GM20431 (cell line): ENCODE measurements around the gene ASTL.

ENCODE experiments used
- in situ Hi-C: fragments of 300-500 bp; cut with MseI, MboI; formaldehyde crosslinking; loops from one replicate; pipeline ENCODE4 v1.15.0; 2020; ENCODE audit warnings: low sequenced_read_pairs; ENCODE audit not compliant: unreplicated experiment

ASTL gene

GRCh38 chr2:96106991-96107707, 31.2 kb downstream of the ASTL start:
- in situ Hi-C loops, result loop anchor here (25.0 kb wide), 1 partner anchor 95 kb away; no protein-coding TSS in a partner anchor

- in situ Hi-C loops, result loop anchor here (25.0 kb wide), 1 partner anchor 94 kb away; no protein-coding TSS in a partner anchor
These were observed 32.1 kb downstream of the ASTL start for GRCh38 chr2:96105994-96106715.

- in situ Hi-C loops, result loop anchor here (25.0 kb wide), 1 partner anchor 93 kb away; no protein-coding TSS in a partner anchor
These were observed 33.0 kb downstream of the ASTL start for GRCh38 chr2:96105152-96105915.

DNA sequence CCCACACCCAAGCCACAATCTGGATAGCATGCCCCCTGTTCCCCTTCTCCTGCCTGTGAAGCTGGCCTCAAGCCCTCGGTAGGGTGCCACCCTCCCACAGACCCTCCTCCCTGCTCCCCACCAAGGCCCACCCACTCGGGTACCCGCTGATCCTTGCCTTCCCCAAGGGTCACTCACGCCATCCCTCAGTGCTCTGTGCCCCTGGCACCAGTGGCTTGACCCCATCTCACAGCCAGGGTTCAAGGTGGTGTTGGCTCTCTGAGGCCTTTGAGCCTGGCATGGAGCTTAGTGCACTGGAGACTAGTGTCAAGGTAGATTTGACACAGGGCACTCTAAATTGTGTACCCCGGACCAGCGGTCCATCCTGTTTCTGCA, 33.8 kb downstream of the ASTL start:
- in situ Hi-C loops, result loop anchor here (25.0 kb wide), 1 partner anchor 92 kb away; no protein-coding TSS in a partner anchor

DNA sequence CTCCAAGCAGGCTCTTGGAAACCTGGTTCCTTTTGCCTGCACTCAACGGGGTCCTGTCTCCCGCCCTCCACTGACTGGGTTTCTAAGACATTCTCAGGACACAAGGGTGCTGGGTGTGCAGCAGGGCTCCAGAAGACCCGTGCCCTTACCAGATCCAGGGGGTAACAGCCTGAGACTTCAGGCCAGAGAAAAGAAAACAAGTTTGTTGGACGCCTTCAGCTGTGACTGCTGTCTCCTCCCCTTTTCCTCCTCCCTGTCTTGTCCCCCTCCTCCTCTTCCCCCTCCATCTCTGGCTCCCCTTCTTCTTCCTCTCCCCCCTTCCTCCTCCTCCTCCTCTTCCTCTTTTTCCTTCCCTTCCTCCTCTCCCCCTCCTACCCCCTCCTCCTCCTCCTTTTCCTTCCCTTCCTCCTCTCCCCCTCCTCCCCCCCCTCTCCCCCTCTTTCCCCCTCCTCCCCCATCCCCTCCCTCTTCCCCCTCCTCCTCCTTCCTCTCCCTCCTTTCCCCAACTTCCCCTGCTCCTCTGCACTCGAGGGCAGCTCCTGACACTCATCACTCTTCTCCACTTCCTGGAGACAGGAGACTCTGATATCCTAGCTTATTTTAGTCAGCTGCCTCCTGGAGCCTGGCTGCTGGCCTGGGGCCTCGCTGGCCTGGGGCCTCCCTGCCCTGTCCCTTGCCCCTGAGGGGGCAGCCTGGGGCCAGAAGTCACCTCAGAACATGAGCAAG, 34.4 kb downstream of the ASTL start:
- in situ Hi-C loops, result loop anchor here (25.0 kb wide), 1 partner anchor 92 kb away; no protein-coding TSS in a partner anchor

DNA sequence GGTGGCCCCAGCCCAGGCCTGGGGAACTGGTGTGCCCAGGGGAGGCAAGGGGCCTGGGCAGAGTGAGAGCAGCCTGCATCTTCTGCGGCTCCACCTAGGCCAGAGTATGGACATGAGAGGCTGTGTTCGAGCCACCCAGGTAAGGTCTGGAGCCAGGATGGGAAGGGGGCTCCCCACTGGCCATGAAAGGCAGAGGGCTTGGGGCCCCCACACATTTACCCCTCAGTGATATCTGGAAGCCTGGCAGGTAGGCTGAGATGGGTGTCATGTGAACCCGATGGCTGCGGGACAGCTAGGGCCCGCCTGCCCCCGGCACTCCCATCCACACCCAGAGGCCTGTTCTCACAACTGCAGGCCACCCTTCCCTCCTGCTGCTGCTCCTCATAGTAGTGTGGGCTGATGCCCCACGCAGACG, 35.1 kb downstream of the ASTL start:
- in situ Hi-C loops, result loop anchor here (25.0 kb wide), 1 partner anchor 91 kb away; no protein-coding TSS in a partner anchor

DNA sequence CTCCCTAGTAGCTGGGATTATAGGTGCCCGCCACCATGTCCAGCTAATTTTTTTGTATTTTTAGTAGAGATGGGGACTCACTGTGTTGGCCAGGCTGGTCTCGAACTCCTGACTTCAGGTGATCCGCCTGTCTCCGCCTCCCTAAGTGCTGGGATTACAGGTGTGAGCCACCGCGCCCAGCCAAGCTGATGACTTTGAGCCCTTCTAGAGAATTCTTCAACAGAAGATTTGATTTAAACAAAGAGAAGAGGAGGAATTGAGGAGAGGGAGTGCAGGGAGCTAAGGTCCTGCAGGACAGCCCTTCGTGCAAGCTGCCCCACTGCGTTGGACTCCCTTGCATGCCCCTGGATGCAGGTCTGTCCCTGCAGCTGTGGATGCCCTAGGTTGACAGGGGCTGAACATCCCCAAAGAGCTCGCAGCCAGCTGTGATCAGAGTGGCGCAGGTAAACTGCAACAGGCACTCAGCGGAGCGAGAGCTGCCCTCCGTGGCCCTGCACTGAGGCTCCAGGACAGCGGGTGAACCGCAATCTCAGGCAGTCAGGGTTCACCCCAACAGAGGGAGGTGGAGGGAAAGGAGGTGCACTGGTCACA, 35.6 kb downstream of the ASTL start:
- in situ Hi-C loops, result loop anchor here (25.0 kb wide), 1 partner anchor 90 kb away; no protein-coding TSS in a partner anchor

DNA sequence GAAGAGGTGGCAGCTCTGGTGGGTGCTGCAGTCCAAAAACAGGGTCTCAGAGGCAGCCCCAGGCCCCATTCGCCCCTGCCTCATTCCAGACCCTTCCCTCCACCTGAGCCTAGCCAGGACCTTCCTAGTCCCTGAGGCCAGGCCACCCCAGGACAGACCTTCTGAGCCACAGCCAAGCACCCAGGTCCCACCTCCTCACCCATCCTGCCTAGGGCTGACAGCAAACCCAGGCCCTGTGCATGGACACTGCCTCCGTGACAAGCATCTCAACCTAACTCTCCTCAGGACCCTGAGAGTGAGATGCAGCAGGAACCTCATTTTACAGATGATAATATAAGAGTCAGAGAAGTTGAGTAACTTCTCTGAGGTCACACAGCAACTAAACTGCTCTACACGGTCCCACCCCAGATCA, 37.4 kb downstream of the ASTL start:
- in situ Hi-C loops, result loop anchor here (25.0 kb wide), 1 partner anchor 89 kb away; no protein-coding TSS in a partner anchor

- in situ Hi-C loops, result loop anchor here (25.0 kb wide), 1 partner anchor 88 kb away; no protein-coding TSS in a partner anchor
These were observed 38.2 kb downstream of the ASTL start for GRCh38 chr2:96099861-96100798.

GRCh38 chr2:96098900-96099590, 39.3 kb downstream of the ASTL start:
- in situ Hi-C loops, result no loop called here

GRCh38 chr2:96097951-96098823, 40.1 kb downstream of the ASTL start:
- in situ Hi-C loops, result no loop called here

- in situ Hi-C loops, result no loop called here
These were observed 40.9 kb downstream of the ASTL start for GRCh38 chr2:96097441-96097840.

- in situ Hi-C loops, result no loop called here
These were observed 43.1 kb downstream of the ASTL start for GRCh38 chr2:96095116-96095636.

DNA sequence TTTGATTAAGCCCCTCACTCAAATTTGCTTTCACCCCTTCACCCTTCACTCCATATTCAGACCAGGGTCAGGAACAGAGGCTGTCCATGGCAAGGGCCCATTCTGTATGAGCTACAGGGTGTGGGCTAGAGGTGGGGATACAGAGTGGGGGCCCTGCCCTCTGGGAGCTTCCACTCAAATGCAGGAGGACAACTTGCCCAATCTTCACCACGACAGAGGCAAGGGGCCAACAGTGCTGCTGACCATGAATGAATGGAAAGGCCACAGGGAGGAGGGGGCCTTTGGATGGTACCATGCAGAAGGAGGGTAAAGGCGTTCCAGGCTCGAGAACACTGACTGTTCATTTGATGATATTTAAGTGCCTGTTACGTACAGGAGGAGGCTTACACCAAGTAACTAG, 44.8 kb downstream of the ASTL start:
- in situ Hi-C loops, result no loop called here

GRCh38 chr2:96092951-96093350, 45.4 kb downstream of the ASTL start:
- in situ Hi-C loops, result no loop called here

DNA sequence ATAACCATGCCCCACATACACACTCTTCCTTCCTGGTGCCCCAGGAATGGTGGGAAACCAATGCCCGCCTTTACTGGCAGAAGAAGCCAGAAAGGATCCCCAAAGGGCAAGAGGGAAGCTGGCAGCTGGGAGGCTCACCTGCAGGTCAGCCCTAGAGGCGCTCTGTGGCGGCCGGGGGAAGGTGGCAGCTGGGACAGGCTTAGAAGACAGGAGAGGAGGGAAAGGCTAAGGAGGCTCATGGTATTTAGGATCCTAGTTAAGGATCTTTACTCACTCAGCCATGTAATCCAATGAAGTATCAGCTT, 45.8 kb downstream of the ASTL start:
- in situ Hi-C loops, result no loop called here
